Right cardiac atrium (tissue), 5 donors: ENCODE results near the gene DUSP2. TPM values are rescaled to one million over a fixed set of nuclear protein-coding genes. Genes with fewer than 3 reads are reported as not detected.
A peak's percentile ranks its signal among the peaks of the same experiment; 100 is the strongest.
"Not testable (repeated sequence)": the region's sequence is repeated elsewhere in the genome, so short reads cannot be mapped to it uniquely, and the experiment has no call there.

ENCODE experiments used
- ATAC-seq, 2 donors: fragments of 200-7000 bp; cut with Tn5 transposase; one replicate each; pipeline versions ENCODE4 v1.8.0 to v1.9.1; 2020; ENCODE audit warnings: moderate library complexity in 2 of 2, mild to moderate bottlenecking in 1 of 2
- DNase-seq, 3 donors: peaks; one replicate each; pipeline ENCODE4 v3.0.0-alpha.2; 2020
- H3K27ac ChIP-seq: one replicate; pipeline ENCODE4 v1.5.1; 2013; ENCODE audit warnings: mild to moderate bottlenecking, low read length, control low read depth, moderate library complexity
- H3K27me3 ChIP-seq: one replicate; pipeline ENCODE4 v1.6.1; 2013; ENCODE audit not compliant: control insufficient read depth, insufficient read depth
- H3K4me1 ChIP-seq: one replicate; pipeline ENCODE4 v1.6.1; 2013; ENCODE audit warnings: low read length; ENCODE audit not compliant: control insufficient read depth, insufficient read depth
- H3K4me3 ChIP-seq: one replicate; pipeline ENCODE4 v1.5.1; 2013; ENCODE audit warnings: low read length, control low read depth
- H3K9me3 ChIP-seq: one replicate; pipeline ENCODE4 v1.6.1; 2013; ENCODE audit warnings: low read length; ENCODE audit not compliant: control insufficient read depth
- WGBS: extraction: QIAGEN DNeasy Blood & Tissue Kit; methylation state at CpG from one replicate; pipeline ENCODE4 v1.1.7; 2013; 5-methylcytosine and 5-hydroxymethylcytosine counted together
- intact Hi-C, 4 donors: fragments of 100-400 bp; cut with DNase I; formaldehyde crosslinking; loops; one replicate each; pipeline versions ENCODE4 v1.11.0 to v1.14.0; 2022 to 2023
- polyA plus RNA-seq: library from polyadenylated mRNA; stranded (reverse); fragments of 200-250 nt; gene quantifications from one replicate; pipeline ENCODE4 v1.2.3, GENCODE V29; 2013
- total RNA-seq, 4 donors: library from RNA; stranded (reverse); fragmentation: NEBNext Ultra II Directional; extraction: Animal tissue kit (Norgen Biotek cat#: 25700); gene quantifications; one replicate each; pipeline ENCODE4 v1.2.1, GENCODE V29; 2021
- donor health status: healthy with polysubstance abuse.
- donor health status: DM: no; HTN: yes; CAD: no.
- donor health status: DM: no; HTN: no; CAD: no.
- donor health status: DM: no; HTN: yes; CAD: no; lungs with severe emphysema.
- donor health status: DM: yes; HTN: yes; CAD: no.

Gene DUSP2
- total and polyA plus RNA-seq, 5 donors, result 1.2 to 2.6 (median 1.7) TPM

- ATAC-seq, result no peak
- intact Hi-C loops, result no loop called here
- no peak overlapping the region for H3K27ac ChIP-seq
Observed at GRCh38 chr2:96161898-96162297, 16.7 kb upstream of the DUSP2 start.

GRCh38 chr2:96160366-96160765 lies 15.1 kb upstream of the DUSP2 start:
- H3K4me1 ChIP-seq, H3K27me3 ChIP-seq, intact Hi-C loops, DNase-seq, ATAC-seq, H3K4me3 ChIP-seq, H3K9me3 ChIP-seq, H3K27ac ChIP-seq: not testable (repeated sequence)
- WGBS, result 93% methylated on average over 5 of the region's 5 CpGs

More at GRCh38 chr2:96161898-96162297, 16.7 kb upstream of the DUSP2 start:
- Histone ChIP-seq H3K27me3 (no peaks in the 10 kb centered on the region), H3K4me1 (no peaks in the 10 kb centered on the region), H3K4me3 (no peak overlapping the region), H3K9me3 (no peaks in the 10 kb centered on the region)
- DNase-seq, result no peak
- 36% methylated on average over 5 of the region's 5 CpGs for WGBS

GRCh38 chr2:96159084-96159830 lies 14.0 kb upstream of the DUSP2 start:
- Histone ChIP-seq H3K27ac (no peak overlapping the region), H3K9me3 (no peaks in the 10 kb centered on the region), H3K27me3 (no peaks in the 10 kb centered on the region), H3K4me3 (no peak overlapping the region), H3K4me1 (no peaks in the 10 kb centered on the region)
- WGBS, result 79% methylated on average over 17 of the region's 17 CpGs
- DNase-seq (no peak), ATAC-seq (no peak)
- intact Hi-C loops, result no loop called here

- ATAC-seq, result no peak
- no peak for DNase-seq
- Histone ChIP-seq H3K27ac (no peak overlapping the region), H3K4me3 (no peak overlapping the region), H3K27me3 (no peaks in the 10 kb centered on the region), H3K9me3 (no peaks in the 10 kb centered on the region), H3K4me1 (no peaks in the 10 kb centered on the region)
- intact Hi-C loops, result no loop called here
- 82% methylated on average over 14 of the region's 14 CpGs for WGBS
Observed at GRCh38 chr2:96158554-96158940, 13.3 kb upstream of the DUSP2 start.

DNA sequence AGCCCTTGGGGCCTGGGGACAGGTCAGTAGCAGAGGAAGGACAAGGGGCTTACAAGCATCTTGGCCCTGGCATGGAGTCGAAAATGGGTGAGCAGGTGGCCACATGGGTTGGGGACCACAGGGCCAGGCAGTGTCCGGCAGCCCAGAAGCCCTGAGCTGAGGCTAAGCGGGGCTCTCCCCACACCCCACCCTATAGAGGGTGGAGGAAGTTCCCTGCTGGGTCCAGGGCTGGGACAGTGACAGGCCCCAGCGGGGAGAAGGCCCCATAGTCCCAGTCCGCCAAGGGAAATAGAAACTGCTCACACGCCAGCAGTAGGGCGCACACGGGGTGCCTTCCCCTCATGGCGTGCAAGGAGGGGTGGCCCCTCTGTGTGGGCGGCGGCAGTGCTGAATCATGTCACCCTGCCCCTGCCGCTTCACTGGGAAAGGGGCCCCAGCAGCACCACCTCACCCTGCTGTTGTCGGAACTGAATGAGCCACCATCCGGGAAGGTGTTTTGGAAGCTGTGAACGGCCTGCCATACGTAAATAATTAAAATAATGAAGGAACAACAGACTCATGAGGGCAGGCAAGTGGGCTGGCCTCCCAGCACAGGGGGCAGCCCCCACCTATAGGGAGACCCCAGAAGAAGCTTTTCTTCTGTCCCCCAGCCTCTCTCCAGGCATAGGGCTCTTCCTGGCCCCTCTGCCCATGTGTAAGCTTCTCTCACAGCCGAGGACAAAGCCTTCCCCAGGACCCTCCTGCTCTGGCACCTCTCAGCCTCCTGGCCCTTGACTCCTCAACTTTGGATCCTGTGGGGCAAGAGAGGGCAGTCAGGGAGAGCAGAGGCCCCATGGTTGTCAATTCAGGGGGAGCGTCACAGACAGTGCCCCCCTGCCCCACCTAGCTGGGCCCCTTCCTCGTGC lies 12.7 kb upstream of the DUSP2 start:
- H3K4me3 ChIP-seq, result no peak overlapping the region
- ATAC-seq (peak in 1 of 2 donors; percentile 10), DNase-seq (no peak)
- H3K9me3 ChIP-seq, result no peaks in the 10 kb centered on the region
- no peaks in the 10 kb centered on the region for H3K4me1 ChIP-seq
- H3K27ac ChIP-seq, result no peak overlapping the region
- intact Hi-C loops, result no loop called here
- WGBS, result 68% methylated on average over 19 of the region's 19 CpGs
- H3K27me3 ChIP-seq, result no peaks in the 10 kb centered on the region

DNA sequence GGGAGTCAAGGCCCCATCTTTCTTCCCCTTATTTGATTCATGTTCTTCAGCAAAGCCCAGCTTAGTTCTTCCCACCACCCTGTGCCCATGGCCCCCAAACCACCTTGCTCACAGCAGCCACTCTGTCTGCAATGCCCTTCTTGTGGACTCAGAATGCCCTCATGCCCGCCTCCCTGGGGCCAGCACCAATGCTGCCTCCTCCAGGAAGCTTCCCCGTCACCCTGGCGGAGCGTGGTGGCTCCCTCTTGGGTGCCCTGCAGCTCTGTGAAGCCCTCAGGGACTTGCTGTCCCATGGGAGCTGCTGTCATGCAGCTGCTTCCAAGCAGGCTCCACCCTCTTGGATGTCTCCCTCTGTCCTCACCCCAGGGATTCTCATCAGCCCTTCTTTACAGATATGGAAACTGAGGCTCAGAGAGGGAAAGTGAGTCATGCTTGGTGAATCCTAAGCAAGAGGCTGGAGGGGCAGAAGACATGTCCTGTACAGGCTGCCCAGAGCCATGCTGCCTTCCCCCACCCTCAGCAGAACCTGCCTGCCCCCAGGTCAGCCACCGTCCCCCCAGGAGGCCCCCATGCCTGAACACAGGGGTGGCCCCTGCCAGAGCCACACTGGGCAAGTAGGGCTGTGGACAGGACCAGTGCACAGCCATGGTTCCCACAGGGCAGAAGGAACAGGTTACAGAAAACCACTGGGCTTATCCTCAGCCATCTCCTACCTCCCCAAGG lies 11.8 kb upstream of the DUSP2 start:
- intact Hi-C loops, result no loop called here
- no peak overlapping the region for H3K4me3 ChIP-seq
- ATAC-seq, result no peak
- no peaks in the 10 kb centered on the region for H3K9me3 ChIP-seq
- H3K27ac ChIP-seq, result no peak overlapping the region
- no peaks in the 10 kb centered on the region for H3K4me1 ChIP-seq
- no peaks in the 10 kb centered on the region for H3K27me3 ChIP-seq
- no peak for DNase-seq
- 97% methylated on average over 5 of the region's 5 CpGs for WGBS

GRCh38 chr2:96156011-96156820 lies 11.0 kb upstream of the DUSP2 start:
- intact Hi-C loops, result no loop called here
- 87% methylated on average over 10 of the region's 10 CpGs for WGBS
- ATAC-seq, result no peak
- Histone ChIP-seq H3K4me3 (no peak overlapping the region), H3K27ac (no peak overlapping the region), H3K4me1 (no peaks in the 10 kb centered on the region), H3K9me3 (no peaks in the 10 kb centered on the region), H3K27me3 (no peaks in the 10 kb centered on the region)
- DNase-seq, result peak in 1 of 3 donors; percentile 6

- no peaks in the 10 kb centered on the region for H3K4me1 ChIP-seq
- H3K27me3 ChIP-seq, result no peaks in the 10 kb centered on the region
- DNase-seq (no peak), ATAC-seq (no peak)
- intact Hi-C loops, result no loop called here
- WGBS, result 87% methylated on average over 16 of the region's 16 CpGs
- no peak overlapping the region for H3K4me3 ChIP-seq
- H3K9me3 ChIP-seq, result no peaks in the 10 kb centered on the region
- no peak overlapping the region for H3K27ac ChIP-seq
Observed at GRCh38 chr2:96154506-96155380, 9.5 kb upstream of the DUSP2 start.

DNA sequence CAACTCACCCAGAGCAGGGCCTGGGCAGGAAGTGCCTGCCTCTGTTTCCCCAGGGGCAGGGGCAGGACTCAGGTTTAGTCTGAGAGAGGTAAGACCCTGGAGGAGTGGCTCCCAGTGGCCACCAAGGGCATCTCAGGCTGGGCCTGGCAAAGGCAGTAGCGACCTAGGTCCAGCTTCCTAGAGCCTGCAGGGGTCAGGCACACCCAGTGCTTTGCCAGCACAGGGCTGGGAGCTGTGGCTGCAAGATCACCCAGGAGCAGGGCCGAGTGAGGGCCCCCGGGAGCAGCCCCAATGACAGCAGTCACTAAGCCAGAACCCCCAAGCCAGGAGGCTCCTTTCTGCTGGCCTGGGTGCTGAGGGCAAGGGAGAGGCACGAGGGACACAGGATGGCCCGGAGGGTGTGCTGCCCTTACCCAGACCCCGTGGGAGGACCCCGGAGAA lies 8.8 kb upstream of the DUSP2 start:
- H3K4me1 ChIP-seq, result no peaks in the 10 kb centered on the region
- H3K9me3 ChIP-seq, result no peaks in the 10 kb centered on the region
- DNase-seq (no peak), ATAC-seq (no peak)
- WGBS, result 78% methylated on average over 7 of the region's 7 CpGs
- no peaks in the 10 kb centered on the region for H3K27me3 ChIP-seq
- H3K4me3 ChIP-seq, result no peak overlapping the region
- intact Hi-C loops, result no loop called here
- H3K27ac ChIP-seq, result no peak overlapping the region

GRCh38 chr2:96153291-96153713 lies 8.1 kb upstream of the DUSP2 start:
- 84% methylated on average over 7 of the region's 7 CpGs for WGBS

More at GRCh38 chr2:96153291-96153713, 8.1 kb upstream of the DUSP2 start:
- intact Hi-C loops, result no loop called here
- Histone ChIP-seq H3K4me3 (no peak overlapping the region), H3K27me3 (no peaks in the 10 kb centered on the region), H3K27ac (no peak overlapping the region), H3K9me3 (no peaks in the 10 kb centered on the region), H3K4me1 (no peaks in the 10 kb centered on the region)
- no peak for DNase-seq
- no peak for ATAC-seq
